OCI-LY1 (cell line): Measurements from ENCODE around the gene PYGB.

Experiments
- H2AFZ ChIP-seq: fragments of 200-600 bp; sonication (generic), shearing (Covaris generic); 2 replicates; pipeline ENCODE4 v1.6.0; 2014; ENCODE audit warnings: antibody characterized with exemption, mild to moderate bottlenecking, low read length
- H3F3A ChIP-seq: fragments of 200-600 bp; sonication (generic), shearing (Covaris generic); 2 replicates; pipeline ENCODE4 v1.6.0; 2014; ENCODE audit warnings: mild to moderate bottlenecking, antibody characterized with exemption, low read length, moderate library complexity; ENCODE audit not compliant: insufficient read depth
- H3K27ac ChIP-seq: fragments of 200-600 bp; sonication (generic); 2 replicates; pipeline ENCODE4 v1.5.1; 2014; ENCODE audit warnings: low read length, mixed run types, mild to moderate bottlenecking, low read depth; ENCODE audit not compliant: poor library complexity, severe bottlenecking
- H3K27me3 ChIP-seq: fragments of 200-600 bp; sonication (generic); 2 replicates; pipeline ENCODE4 v1.6.0; 2014; ENCODE audit warnings: antibody characterized with exemption, mild to moderate bottlenecking, low read length, moderate library complexity; ENCODE audit not compliant: insufficient read depth
- H3K36me3 ChIP-seq: fragments of 200-600 bp; sonication (generic); 2 replicates; pipeline ENCODE4 v1.6.1; 2014; ENCODE audit warnings: mild to moderate bottlenecking, antibody characterized with exemption, low read length, moderate library complexity, mixed read lengths; ENCODE audit not compliant: insufficient read depth
- H3K4me1 ChIP-seq: fragments of 200-600 bp; sonication (generic); 2 replicates; pipeline ENCODE4 v1.5.1; 2014; ENCODE audit warnings: mild to moderate bottlenecking, low read length, moderate library complexity; ENCODE audit not compliant: insufficient read depth, severe bottlenecking
- H3K4me2 ChIP-seq: fragments of 200-600 bp; sonication (generic), shearing (Covaris generic); 2 replicates; pipeline ENCODE4 v1.6.1; 2014; ENCODE audit warnings: low read length
- H3K4me3 ChIP-seq: fragments of 200-600 bp; sonication (generic); 2 replicates; pipeline ENCODE4 v1.5.1; 2014; ENCODE audit warnings: low read length, low read depth, mild to moderate bottlenecking, mixed read lengths; ENCODE audit not compliant: poor library complexity, severe bottlenecking
- H3K79me2 ChIP-seq: fragments of 200-600 bp; shearing (Covaris generic); 2 replicates; pipeline ENCODE4 v1.6.1; 2016; ENCODE audit warnings: mixed run types, low read length, mixed read lengths; ENCODE audit not compliant: insufficient read depth
- H3K9ac ChIP-seq: fragments of 200-600 bp; sonication (generic), shearing (Covaris generic); 2 replicates; pipeline ENCODE4 v1.6.1; 2014; ENCODE audit warnings: mild to moderate bottlenecking, low read length, mixed read lengths
- H3K9me2 ChIP-seq: fragments of 200-600 bp; sonication (generic), shearing (Covaris generic); 2 replicates; pipeline ENCODE4 v1.6.1; 2014; ENCODE audit warnings: low read depth, mild to moderate bottlenecking, low read length, mixed read lengths
- H3K9me3 ChIP-seq: fragments of 200-600 bp; shearing (Covaris generic); 2 replicates; pipeline ENCODE4 v1.6.1; 2014; ENCODE audit warnings: low read length, mixed read lengths
- H4K20me1 ChIP-seq: fragments of 200-600 bp; sonication (generic), shearing (Covaris generic); 2 replicates; pipeline ENCODE4 v1.6.0; 2016; ENCODE audit warnings: mild to moderate bottlenecking, low read length; ENCODE audit not compliant: insufficient read depth
- EZH2 ChIP-seq: fragments of 200-600 bp; sonication (generic), shearing (Covaris generic); IDR thresholded peaks from 2 replicates; pipeline ENCODE4 v1.8.0; 2017; ENCODE audit warnings: borderline replicate concordance, mixed run types, mild to moderate bottlenecking, antibody characterized with exemption, low read length, moderate library complexity, mixed read lengths
- TF ChIP-seq, protein P1 (sequence below): fragments of 200-600 bp; sonication (generic), shearing (Covaris generic); IDR thresholded peaks from 2 replicates; pipeline ENCODE4 v1.5.1; 2017; ENCODE audit warnings: mild to moderate bottlenecking, antibody characterized with exemption, low read length, moderate library complexity, mixed read lengths

PYGB gene

DNA sequence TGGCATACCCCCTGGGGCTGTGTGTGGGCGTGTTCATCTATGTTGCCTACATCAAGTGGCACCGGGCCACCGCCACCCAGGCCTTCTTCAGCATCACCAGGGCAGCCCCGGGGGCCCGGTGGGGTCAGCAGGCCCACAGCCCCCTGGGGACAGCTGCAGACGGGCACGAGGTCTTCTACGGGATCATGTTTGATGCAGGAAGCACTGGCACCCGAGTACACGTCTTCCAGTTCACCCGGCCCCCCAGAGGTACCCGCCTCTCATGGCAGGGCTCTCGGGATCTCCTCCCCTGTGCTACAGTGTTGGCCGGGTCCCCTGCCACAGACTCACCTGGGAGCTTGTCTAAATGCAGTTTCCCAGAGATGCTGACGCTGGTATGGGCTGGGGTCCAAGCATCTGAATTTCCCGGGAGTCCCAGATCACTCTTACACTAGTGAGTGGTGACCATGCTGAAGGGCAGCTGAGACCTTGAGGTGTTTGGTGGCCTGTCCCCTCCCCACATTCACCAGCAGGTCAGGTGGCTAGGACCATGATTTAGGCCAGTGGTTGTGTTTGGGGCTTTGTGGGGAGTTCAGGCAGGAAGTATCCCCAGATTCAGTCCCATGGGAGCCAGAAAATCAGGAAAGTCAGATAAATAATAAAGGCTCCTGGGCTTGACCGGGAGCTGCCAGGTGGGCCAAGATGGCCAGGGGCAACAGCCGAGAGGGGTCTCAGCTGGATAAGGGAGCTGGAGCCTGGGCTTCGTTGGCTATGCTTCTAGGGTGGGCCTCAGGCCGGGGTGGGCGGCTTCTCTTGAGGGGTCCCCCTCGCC lies 40.5 kb upstream of the PYGB start:
- Histone ChIP-seq H3F3A (no peaks in the 10 kb centered on the region), H3K9me3 (no peaks in the 10 kb centered on the region), H3K36me3 (peaks cover 9% of the 10 kb centered on the region; the same call in 1 of the 2 replicates), H4K20me1 (no peaks in the 10 kb centered on the region), H3K27ac (no peak overlapping the region), H3K9me2 (no peaks in the 10 kb centered on the region), H3K9ac (no peak overlapping the region), H3K27me3 (no peaks in the 10 kb centered on the region), H3K4me2 (no peak overlapping the region), H3K79me2 (no peaks in the 10 kb centered on the region), H3K4me3 (no peak overlapping the region), H3K4me1 (peaks cover 22% of the 10 kb centered on the region), H2AFZ (no peak overlapping the region)
- TF ChIP-seq, protein P1, sequence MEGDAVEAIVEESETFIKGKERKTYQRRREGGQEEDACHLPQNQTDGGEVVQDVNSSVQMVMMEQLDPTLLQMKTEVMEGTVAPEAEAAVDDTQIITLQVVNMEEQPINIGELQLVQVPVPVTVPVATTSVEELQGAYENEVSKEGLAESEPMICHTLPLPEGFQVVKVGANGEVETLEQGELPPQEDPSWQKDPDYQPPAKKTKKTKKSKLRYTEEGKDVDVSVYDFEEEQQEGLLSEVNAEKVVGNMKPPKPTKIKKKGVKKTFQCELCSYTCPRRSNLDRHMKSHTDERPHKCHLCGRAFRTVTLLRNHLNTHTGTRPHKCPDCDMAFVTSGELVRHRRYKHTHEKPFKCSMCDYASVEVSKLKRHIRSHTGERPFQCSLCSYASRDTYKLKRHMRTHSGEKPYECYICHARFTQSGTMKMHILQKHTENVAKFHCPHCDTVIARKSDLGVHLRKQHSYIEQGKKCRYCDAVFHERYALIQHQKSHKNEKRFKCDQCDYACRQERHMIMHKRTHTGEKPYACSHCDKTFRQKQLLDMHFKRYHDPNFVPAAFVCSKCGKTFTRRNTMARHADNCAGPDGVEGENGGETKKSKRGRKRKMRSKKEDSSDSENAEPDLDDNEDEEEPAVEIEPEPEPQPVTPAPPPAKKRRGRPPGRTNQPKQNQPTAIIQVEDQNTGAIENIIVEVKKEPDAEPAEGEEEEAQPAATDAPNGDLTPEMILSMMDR, result no peak
- no peak for TF ChIP-seq EZH2

DNA sequence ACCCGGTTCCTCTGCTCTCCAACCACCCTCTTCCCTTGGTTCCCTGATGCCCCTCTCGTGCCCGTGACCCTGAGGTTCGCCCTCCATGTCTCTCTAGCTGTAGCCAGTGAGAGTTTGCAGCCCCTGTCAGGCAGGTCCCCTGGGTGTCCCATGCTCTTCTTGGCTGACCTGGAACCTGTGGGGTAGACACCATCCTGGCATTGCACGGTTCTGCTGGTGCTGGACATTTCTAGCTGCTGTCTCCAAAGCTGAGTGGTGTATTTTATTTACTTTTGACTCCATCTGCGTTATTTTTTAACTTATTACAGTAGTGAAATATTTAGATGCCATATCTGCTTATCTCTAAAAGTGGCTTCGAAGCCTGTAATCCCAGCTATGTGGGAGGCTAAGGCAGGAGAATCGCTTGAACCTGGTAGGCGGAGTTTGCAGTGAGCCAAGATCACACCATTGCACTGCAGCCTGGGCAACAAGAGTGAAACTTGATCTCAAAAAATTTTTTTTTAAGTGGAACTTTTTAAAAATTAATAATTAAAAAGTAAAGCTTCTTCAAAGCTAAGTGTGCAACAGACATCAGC lies 39.8 kb upstream of the PYGB start:
- no peaks in the 10 kb centered on the region for H4K20me1 ChIP-seq
- H3K9ac ChIP-seq, result no peak overlapping the region
- H3K36me3 ChIP-seq, result peaks cover 9% of the 10 kb centered on the region; the same call in 1 of the 2 replicates
- H3K4me1 ChIP-seq, result peaks cover 19% of the 10 kb centered on the region
- H3K9me3 ChIP-seq, result no peaks in the 10 kb centered on the region
- H2AFZ ChIP-seq, result no peak overlapping the region
- TF ChIP-seq, protein P1, result no peak
- no peak for TF ChIP-seq EZH2
- no peaks in the 10 kb centered on the region for H3K9me2 ChIP-seq
- no peak overlapping the region for H3K27ac ChIP-seq
- H3F3A ChIP-seq, result no peaks in the 10 kb centered on the region
- H3K4me2 ChIP-seq, result no peak overlapping the region
- H3K27me3 ChIP-seq, result no peaks in the 10 kb centered on the region
- H3K79me2 ChIP-seq, result no peaks in the 10 kb centered on the region
- H3K4me3 ChIP-seq, result no peak overlapping the region

DNA sequence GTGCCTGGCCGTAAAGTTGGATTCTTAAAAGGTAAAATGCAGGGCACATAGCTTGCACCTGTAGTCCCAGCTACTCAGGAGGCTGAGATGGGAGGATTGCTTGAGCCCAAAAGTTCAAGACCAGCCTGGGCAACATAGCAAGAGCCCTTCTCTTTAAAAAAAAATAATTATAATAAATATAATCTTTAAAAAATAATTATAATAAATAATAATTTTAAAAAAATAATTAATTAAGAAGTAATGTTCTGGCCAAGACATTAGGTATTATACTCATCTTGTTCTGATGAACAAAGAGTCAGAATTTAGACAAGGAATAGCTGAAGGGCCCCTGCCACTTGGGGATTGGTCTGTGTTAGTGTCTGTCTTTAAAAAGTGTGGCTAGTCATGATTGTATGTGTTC lies 38.5 kb upstream of the PYGB start:
- no peak overlapping the region for H3K4me2 ChIP-seq
- no peaks in the 10 kb centered on the region for H3K79me2 ChIP-seq
- H3K27ac ChIP-seq, result no peak overlapping the region
- no peak overlapping the region for H3K4me3 ChIP-seq
- H3F3A ChIP-seq, result no peaks in the 10 kb centered on the region
- H3K27me3 ChIP-seq, result no peaks in the 10 kb centered on the region
- no peaks in the 10 kb centered on the region for H4K20me1 ChIP-seq
- no peak overlapping the region for H2AFZ ChIP-seq
- no peaks in the 10 kb centered on the region for H3K9me3 ChIP-seq
- H3K9ac ChIP-seq, result no peak overlapping the region
- no peak for TF ChIP-seq EZH2
- TF ChIP-seq, protein P1, result no peak
- H3K36me3 ChIP-seq, result peaks cover 18% of the 10 kb centered on the region; the same call in 1 of the 2 replicates
- peaks cover 6% of the 10 kb centered on the region for H3K4me1 ChIP-seq
- H3K9me2 ChIP-seq, result no peaks in the 10 kb centered on the region
